ENCODE measurements around the gene HMG20B. TPM values are rescaled to one million over a fixed set of nuclear protein-coding genes. Genes with fewer than 3 reads are reported as not detected.

Gene HMG20B
- polyA plus RNA-seq, 1 donor from 2014 or later: 22.6 TPM

DNA sequence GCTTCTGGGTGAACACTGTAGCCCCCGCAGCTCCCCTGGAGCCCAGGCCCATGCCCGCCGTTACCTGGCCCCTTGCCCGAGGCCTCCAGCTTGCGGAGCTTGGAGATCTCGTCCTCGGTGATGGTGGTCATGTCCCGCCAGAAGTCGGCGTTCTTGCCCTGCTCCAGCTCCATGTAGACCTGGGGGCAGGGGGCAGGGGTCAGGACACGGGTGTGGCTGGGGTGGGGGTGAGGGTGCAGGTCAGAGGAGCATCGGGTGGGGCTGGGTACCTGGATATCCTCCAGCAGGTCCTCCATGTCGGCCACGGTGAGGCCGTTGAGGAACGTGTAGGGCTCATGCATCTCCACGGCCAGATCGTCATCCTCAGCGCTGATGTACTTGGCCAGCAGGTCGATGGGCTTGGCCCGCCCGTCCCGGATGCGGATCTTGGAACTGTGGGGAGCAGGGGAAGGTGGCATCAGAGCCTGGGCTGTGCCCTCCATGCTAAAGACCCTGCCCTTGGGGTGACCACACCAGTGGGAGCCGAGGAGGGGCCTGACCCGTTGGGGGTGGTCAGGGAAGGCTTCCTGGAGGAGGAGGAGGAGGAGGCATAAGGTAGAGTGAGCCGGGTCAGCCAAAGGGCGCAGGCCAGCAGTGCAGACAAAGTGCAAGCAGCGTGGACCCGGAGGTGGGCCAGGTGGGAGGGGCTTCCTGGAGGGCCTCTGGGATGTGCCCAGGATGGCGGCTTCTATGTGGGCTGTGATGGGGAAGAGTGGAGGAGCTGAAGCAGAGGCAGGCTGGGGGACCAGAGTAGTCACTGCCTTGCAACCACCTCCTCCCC is 46.3 kb downstream of the HMG20B start:
- Histone ChIP-seq H3K27ac (ENCODE audit: low read length) (no peak overlapping the region), H3K27me3 (ENCODE audit: insufficient read depth, low read depth, low read length) (no peaks in the 10 kb centered on the region), H4K20me1 (ENCODE audit: insufficient read depth) (no peaks in the 10 kb centered on the region), H3K9me2 (ENCODE audit: insufficient read depth, low read length) (no peaks in the 10 kb centered on the region), H3K4me2 (ENCODE audit: low read length) (no peak overlapping the region), H3K36me3 (ENCODE audit: insufficient read depth, low read length) (no peaks in the 10 kb centered on the region), H2AFZ (ENCODE audit: low read depth, low read length) (no peak overlapping the region), H3K4me3 (ENCODE audit: low read length) (no peak overlapping the region), H3K9ac (ENCODE audit: low read length) (no peak overlapping the region), H3F3A (ENCODE audit: insufficient read depth, low read length, poor library complexity, severe bottlenecking) (no peaks in the 10 kb centered on the region), H3K79me2 (replicated peaks; ENCODE audit: insufficient read depth, low read length) (no peaks in the 10 kb centered on the region), H3K9me3 (ENCODE audit: low read length) (no peaks in the 10 kb centered on the region)
- TF ChIP-seq EZH2 (IDR thresholded peaks at IDR 0.05; ENCODE audit: borderline replicate concordance, insufficient read depth, low read length, poor library complexity, severe bottlenecking): no peak
- peak; percentile 5 for TF ChIP-seq CTCF (IDR thresholded peaks at IDR 0.05; ENCODE audit: poor library complexity, severe bottlenecking)
- peak; percentile 9 for TF ChIP-seq SMC3 (conservative IDR thresholded peaks at IDR 0.05; ENCODE audit: poor library complexity)

GRCh38 chr19:3619631-3620012 is 46.9 kb downstream of the HMG20B start:
- H3K9ac ChIP-seq (ENCODE audit: low read length): no peak overlapping the region
- TF ChIP-seq POLR2AphosphoS5 (IDR thresholded peaks at IDR 0.05) (no peak), SMC3 (conservative IDR thresholded peaks at IDR 0.05; ENCODE audit: poor library complexity) (no peak), RAD21 (conservative IDR thresholded peaks at IDR 0.05) (no peak), EP300 (conservative IDR thresholded peaks at IDR 0.05; ENCODE audit: poor library complexity, severe bottlenecking) (no peak)
- TF ChIP-seq, protein P1, sequence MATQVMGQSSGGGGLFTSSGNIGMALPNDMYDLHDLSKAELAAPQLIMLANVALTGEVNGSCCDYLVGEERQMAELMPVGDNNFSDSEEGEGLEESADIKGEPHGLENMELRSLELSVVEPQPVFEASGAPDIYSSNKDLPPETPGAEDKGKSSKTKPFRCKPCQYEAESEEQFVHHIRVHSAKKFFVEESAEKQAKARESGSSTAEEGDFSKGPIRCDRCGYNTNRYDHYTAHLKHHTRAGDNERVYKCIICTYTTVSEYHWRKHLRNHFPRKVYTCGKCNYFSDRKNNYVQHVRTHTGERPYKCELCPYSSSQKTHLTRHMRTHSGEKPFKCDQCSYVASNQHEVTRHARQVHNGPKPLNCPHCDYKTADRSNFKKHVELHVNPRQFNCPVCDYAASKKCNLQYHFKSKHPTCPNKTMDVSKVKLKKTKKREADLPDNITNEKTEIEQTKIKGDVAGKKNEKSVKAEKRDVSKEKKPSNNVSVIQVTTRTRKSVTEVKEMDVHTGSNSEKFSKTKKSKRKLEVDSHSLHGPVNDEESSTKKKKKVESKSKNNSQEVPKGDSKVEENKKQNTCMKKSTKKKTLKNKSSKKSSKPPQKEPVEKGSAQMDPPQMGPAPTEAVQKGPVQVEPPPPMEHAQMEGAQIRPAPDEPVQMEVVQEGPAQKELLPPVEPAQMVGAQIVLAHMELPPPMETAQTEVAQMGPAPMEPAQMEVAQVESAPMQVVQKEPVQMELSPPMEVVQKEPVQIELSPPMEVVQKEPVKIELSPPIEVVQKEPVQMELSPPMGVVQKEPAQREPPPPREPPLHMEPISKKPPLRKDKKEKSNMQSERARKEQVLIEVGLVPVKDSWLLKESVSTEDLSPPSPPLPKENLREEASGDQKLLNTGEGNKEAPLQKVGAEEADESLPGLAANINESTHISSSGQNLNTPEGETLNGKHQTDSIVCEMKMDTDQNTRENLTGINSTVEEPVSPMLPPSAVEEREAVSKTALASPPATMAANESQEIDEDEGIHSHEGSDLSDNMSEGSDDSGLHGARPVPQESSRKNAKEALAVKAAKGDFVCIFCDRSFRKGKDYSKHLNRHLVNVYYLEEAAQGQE (IDR thresholded peaks at IDR 0.05; ENCODE audit: borderline replicate concordance): no peak
- no peaks in the 10 kb centered on the region for H3K9me3 ChIP-seq (ENCODE audit: low read length)
- no peak overlapping the region for H3K4me2 ChIP-seq (ENCODE audit: low read length)
- H2AFZ ChIP-seq (ENCODE audit: low read depth, low read length): no peak overlapping the region
- no peaks in the 10 kb centered on the region for H3K27me3 ChIP-seq (ENCODE audit: insufficient read depth, low read depth, low read length)
- H3K27ac ChIP-seq (ENCODE audit: low read length): no peak overlapping the region
- H3K9me2 ChIP-seq (ENCODE audit: insufficient read depth, low read length): no peaks in the 10 kb centered on the region
- no peaks in the 10 kb centered on the region for H3K36me3 ChIP-seq (ENCODE audit: insufficient read depth, low read length)
- H3F3A ChIP-seq (ENCODE audit: insufficient read depth, low read length, poor library complexity, severe bottlenecking): no peaks in the 10 kb centered on the region
- H4K20me1 ChIP-seq (ENCODE audit: insufficient read depth): no peaks in the 10 kb centered on the region
- no peak overlapping the region for H3K4me3 ChIP-seq (ENCODE audit: low read length)
- no peaks in the 10 kb centered on the region for H3K79me2 ChIP-seq (replicated peaks; ENCODE audit: insufficient read depth, low read length)
